KG1 (cell line): ENCODE results near the gene ZBED1.
"Not testable (repeated sequence)": the region's sequence is repeated elsewhere in the genome, so short reads cannot be mapped to it uniquely, and the experiment has no call there.

ENCODE experiments used
- DNase-seq: peaks from one replicate; lab custom pipeline; 2025; lab: John Stamatoyannopoulos, UW

ZBED1 gene

DNA sequence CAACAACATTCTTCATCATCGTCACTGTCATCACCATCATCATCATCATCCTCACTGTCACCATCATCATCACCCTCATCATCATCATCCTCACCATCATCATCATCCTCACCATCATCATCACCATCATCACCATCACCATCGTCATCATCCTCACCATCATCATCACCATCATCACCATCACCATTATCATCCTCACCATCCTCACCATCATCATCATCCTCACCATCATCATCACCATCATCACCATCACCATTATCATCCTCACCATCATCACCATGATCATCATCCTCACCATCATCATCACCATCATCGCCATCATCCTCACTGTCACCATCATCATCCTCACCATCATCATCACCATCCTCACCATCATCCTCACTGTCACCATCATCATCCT, 18.9 kb upstream of the ZBED1 start:
- not testable (repeated sequence) for DNase-seq

- DNase-seq = no peak
Measured at GRCh38 chrX:2517055-2517454, 16.3 kb upstream of the ZBED1 start.

GRCh38 chrX:2516623-2517022, 15.8 kb upstream of the ZBED1 start:
- no peak for DNase-seq

- DNase-seq = no peak
Measured at GRCh38 chrX:2514131-2514530, 13.4 kb upstream of the ZBED1 start.

- no peak for DNase-seq
Measured at GRCh38 chrX:2513121-2513664, 12.4 kb upstream of the ZBED1 start.

DNA sequence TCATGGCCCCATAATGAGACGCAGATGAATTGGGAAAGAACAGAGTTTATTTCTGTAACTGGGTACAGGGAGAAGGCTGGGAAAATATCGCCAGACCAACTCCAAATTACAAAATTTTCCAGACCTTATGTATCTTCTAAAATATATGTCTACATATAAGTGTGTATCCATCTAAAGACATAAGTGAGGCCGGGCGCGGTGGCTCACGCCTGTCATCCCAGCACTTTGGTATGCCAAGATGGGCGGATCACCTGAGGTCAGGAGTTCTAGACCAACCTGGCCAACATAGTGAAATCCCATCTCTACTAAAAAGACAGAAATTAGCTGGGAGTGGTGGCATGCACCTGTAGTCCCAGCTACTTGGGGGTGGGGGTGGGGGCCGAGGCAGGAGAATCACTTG, 11.7 kb upstream of the ZBED1 start:
- no peak for DNase-seq

GRCh38 chrX:2511326-2511725, 10.6 kb upstream of the ZBED1 start:
- no peak for DNase-seq

DNA sequence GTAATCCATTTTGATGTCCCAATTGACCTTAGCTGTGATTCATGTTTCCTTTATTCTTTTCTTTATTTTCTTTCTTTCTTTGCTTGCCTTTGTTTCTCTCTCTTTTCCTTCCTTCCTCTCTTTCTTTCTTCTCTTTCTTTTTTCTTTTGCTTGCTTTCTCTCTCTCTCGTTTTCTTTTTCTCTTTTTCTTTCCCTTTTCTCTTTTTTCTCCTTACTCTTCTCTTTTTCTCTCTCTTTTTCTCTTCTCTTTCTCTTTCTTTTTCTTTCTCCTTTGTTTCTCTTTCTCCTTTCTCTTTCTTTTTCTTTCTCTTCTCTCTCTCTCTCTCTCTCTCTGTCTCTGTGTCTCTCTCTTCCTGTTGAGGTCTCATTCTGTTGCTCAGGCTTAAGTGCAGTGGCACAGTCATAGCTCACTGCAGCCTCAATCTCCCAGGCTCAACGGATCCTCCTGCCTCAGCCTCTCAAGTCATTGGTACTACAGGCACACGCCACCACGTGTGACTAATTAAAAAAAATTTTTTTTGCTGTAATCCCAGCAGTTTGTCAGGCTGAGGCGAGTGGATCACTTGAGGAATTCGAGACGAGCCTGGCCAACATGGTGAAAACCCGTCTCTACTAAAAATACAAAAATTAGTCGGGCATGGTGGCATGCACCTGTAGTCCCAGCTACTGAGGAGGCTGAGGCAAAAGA, 8.0 kb upstream of the ZBED1 start:
- no peak for DNase-seq

DNA sequence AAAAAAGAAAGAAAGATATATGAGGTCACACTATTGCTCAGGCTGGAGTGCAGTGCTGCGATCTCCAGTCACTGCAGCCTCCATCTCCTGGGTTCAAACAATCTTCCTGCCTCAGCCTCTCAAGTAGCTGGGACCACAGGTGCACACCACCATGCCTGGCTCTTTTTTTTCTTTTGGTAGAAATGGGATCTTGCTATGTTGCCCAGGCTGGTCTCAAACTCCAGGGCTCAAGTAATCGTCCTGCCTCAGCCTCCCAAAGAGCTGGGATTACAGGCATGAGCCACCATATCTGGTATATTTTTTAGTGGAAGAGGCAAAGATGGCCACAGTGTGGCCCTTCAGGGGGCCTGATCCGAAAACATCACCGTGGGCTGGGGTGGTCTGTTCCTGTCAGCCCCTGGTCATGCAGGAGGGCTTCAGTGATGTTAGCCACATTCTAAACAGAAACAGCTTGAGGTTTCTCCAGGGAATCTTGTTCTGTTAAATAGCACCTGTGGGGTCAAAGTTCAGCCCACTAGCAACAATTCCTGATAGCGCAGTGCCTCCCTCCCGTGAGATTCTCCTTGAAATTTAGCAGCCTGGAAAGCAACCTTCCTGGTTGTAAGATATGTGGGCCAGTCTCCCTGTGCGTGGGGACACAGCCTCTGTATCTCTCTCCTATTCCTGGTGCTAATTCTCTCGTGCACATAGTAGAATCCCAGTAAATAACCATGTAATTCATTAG, 7.3 kb upstream of the ZBED1 start:
- no peak for DNase-seq

- DNase-seq = no peak
Measured at GRCh38 chrX:2507196-2507595, 6.4 kb upstream of the ZBED1 start.

DNA sequence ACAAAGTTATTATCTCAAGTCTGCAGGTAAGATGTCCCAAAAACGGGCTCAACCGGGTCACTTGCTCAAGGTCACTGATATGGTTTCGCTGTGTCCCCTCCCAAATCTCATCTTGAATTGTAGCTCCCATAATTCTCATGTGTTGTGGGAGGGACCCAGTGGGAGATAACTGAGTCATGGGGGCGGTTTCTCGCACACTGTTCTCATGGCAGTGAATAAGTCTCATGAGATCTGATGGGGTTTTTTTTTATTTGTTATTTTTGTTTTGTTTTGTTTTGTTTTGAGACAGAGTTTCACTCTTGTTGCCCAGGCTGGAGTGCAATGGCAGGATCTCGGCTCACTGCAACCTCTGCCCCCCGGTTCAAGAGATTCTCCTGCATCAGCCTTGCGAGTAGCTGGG, 4.6 kb upstream of the ZBED1 start:
- DNase-seq = not testable (repeated sequence)

DNA sequence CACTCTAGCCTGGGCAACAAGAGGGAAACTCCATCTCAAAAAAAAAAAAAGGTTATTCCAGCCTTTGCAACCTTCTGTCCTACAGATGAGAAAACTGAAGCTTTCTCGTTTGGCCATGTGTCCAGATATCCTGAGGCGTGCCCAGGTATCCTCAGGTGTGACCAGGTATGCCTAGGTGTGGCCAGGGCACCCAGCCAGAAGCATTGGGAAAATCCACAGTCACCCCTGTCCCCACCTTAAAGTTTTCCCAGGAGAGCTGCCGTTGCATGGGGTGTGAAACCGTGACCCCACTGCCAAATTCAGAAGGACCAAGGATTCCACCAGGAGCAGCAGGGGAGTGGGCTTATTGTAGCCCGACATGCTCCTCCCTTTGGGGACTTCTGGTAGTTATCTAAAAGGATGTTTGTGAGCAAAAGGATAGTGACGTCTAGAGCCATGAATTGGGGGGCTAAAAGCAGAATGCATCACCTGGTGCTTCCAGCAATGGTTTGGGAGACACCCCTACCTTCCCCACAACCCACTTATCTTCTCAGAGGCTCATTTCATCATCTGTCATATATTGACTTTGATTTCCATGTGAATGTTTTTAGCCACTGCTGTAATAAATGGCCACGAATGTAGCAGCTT, 4.0 kb upstream of the ZBED1 start:
- DNase-seq = no peak

GRCh38 chrX:2503591-2504500, 3.1 kb upstream of the ZBED1 start:
- DNase-seq = no peak

DNA sequence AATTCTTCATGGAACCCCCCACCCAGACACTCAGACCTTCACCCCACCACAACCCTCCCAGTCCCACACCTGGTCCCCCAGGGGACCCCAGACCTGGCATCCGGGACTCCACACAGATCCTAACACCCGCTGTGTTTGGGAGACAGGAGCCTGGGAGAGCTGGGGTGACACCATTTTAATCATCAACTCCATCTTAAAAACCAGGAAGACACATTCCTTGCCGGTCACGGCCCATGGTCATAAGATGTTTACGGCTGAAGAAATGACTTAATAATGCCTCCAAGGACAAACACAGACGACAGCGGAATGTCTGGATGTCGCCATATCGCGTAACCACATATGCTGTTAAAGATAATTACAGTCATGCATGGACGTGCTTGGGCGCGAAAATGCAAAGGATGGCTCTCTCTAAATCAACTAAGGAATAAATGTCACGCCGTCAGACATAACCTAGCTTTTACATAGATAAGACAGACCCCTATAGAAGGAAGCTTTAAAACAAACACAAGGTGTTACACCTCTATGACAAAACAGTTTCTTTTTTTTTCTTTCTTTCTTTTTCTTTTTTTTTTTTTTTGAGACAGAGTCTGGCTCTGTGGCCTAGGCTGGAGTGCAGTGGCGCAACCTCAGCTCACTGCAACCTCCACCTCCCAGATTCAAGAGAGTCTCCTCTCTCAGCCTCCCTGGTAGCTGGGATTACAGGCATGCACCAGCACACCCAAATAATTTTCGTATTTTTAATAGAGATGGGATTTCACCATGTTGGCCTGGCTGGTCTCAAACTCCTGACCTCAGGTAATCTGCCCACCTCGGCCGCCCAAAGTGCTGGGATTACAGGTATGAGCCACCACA, 2.1 kb upstream of the ZBED1 start:
- no peak for DNase-seq

DNA sequence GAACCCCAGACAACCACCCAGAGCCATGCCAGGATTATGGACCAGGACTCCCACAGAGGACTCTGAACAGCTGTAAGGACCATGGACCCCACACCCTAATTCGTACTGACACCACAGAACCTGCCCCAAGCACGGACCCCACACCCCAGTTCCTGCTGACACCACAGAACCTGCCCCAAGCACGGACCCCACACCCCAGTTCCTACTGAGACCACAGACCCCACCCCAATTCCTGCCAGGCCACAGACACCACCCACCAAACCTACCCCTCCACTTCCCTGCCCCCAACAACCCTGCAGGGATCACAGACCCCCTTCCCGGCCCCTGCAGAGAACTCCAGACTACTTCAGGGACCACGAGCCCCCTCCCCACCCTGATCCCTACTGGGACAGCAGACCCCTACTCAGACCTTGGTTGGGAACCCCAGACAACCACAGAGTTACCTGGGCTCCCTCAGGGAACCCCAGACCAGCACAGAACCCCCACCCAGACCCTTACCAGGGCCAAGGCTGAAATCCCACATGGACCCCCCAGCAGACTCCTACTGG, 1.4 kb upstream of the ZBED1 start:
- no peak for DNase-seq

GRCh38 chrX:2501559-2502102, 855 bp upstream of the ZBED1 start:
- DNase-seq = no peak

- no peak for DNase-seq
Measured at GRCh38 chrX:2500091-2500802, 529 bp downstream of the ZBED1 start.

DNA sequence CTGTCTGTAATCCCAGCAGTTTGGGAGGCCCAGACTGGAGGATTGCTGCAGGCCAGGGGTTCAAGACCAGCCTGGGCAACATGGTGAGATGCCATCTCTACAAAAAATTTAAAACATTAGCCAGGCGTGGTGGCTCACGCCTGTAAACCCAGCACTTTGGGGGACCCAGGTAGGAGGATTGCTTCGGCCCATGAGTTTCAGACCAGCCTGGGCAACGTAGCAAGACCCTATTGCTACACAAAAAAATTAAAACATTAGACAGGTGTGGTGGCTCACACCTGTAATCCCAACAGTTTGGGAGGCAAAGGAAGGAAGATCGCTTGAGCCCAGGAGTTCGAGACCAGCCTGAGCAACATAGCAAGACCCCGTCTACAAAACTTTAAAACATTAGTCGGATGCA, 1.3 kb downstream of the ZBED1 start:
- no peak for DNase-seq

DNA sequence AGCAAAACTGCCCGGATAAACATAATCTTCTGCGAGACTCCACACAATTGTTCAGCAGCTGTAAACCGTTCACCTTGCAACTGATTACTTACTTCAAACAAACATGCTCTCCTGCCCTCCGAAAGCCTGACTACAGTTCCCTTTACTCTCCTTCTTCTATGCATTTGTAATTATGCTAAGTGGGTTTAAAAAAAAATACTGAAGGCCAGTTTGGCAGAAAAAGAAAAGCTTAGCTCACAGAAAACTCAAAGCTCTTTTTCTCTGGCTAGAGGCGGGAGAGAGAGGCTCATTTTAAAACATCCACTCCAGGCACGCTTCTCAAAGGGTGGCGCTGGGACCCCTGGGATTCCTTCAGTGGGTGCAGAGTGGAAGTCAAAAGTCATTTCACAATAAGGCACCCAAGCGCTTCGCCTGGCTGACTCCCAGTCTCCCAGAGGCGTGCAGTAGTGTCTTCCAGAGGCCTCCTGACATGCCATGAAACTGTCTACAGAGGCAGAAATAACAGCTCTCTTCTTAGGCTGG, 1.9 kb downstream of the ZBED1 start:
- DNase-seq = no peak
